GM12878 (cell line): ENCODE data around the gene COL5A1. TPM values are rescaled to one million over a fixed set of nuclear protein-coding genes. Genes with fewer than 3 reads are reported as not detected.

ENCODE experiments used
- ATAC-seq: fragments of 200-7000 bp; cut with Tn5 transposase; 3 replicates; pipeline ENCODE4 v1.9.1; 2020; ENCODE audit warnings: mild to moderate bottlenecking, moderate library complexity
- BruUV-seq: library from RNA; stranded (reverse); fragments of 400-500 nt; replicated peaks from 2 replicates; lab custom pipeline; 2021; lab: Mats Ljungman, UMichigan
- CTCF ChIA-PET: fragments of 300-600 bp; sonication (Branson Sonifier 250); formaldehyde crosslinking; extraction: SDS; loops from one replicate; lab custom pipeline; 2021; ENCODE audit warnings: inconsistent platforms; lab: Yijun Ruan, JAX
- POLR2A ChIA-PET: fragments of 350-600 bp; formaldehyde crosslinking; extraction: SDS; loops from one replicate; lab custom pipeline; 2021; ENCODE audit warnings: inconsistent platforms; lab: Charles Lee
- RAD21 ChIA-PET: fragments of 300-600 bp; sonication (Branson Sonifier 250); formaldehyde crosslinking; loops from one replicate; lab custom pipeline; 2023; ENCODE audit warnings: antibody characterized with exemption; ENCODE audit not compliant: unreplicated experiment; lab: Charles Lee
- SMC1A ChIA-PET: fragments of 300-600 bp; sonication (Branson Sonifier 250); formaldehyde crosslinking; loops from one replicate; lab custom pipeline; 2023; ENCODE audit not compliant: unreplicated experiment, uncharacterized antibody; lab: Charles Lee
- DNase-seq: peaks from one replicate; pipeline ENCODE4 v3.0.0-alpha.2; 2011; ENCODE audit warnings: low read depth, low spot score
- FAIRE-seq: peaks from 3 replicates; lab custom pipeline; 2011; peaks lifted over from hg19 to GRCh38; lab: Jason Lieb, UNC
- H2AFZ ChIP-seq: 2 replicates; pipeline ENCODE4 v1.6.0; 2011; ENCODE audit warnings: low read depth, low read length, control low read depth; ENCODE audit not compliant: control insufficient read depth
- H3K27ac ChIP-seq: 2 replicates; pipeline ENCODE4 v1.5.1; 2011; ENCODE audit warnings: control low read depth; ENCODE audit not compliant: control insufficient read depth, insufficient read depth
- H3K27me3 ChIP-seq, 2 experiments: replicated peaks in 1 of 2; 2 replicates each; pipeline versions ENCODE4 v1.6.0 to v1.6.1; 2011; ENCODE audit warnings: low read length in 1 of 2; ENCODE audit not compliant: control insufficient read depth in 2 of 2, insufficient read depth in 2 of 2
- H3K36me3 ChIP-seq, 2 experiments: 2 replicates each; pipeline ENCODE4 v1.5.1; 2011; ENCODE audit warnings: low read length in 1 of 2; ENCODE audit not compliant: control insufficient read depth in 2 of 2, insufficient read depth in 2 of 2
- H3K4me1 ChIP-seq: 2 replicates; pipeline ENCODE4 v1.6.1; 2011; ENCODE audit warnings: mild to moderate bottlenecking, low read length, moderate library complexity, mixed read lengths; ENCODE audit not compliant: control insufficient read depth, insufficient read depth
- H3K4me2 ChIP-seq: 2 replicates; pipeline ENCODE4 v1.6.0; 2011; ENCODE audit warnings: control low read depth; ENCODE audit not compliant: control insufficient read depth, insufficient read depth
- H3K4me3 ChIP-seq: fragments of 200-600 bp; sonication (generic); 2 replicates; pipeline ENCODE4 v1.5.1; 2016
- H3K79me2 ChIP-seq: 2 replicates; pipeline ENCODE4 v1.6.0; 2011; ENCODE audit warnings: low read length; ENCODE audit not compliant: control insufficient read depth, insufficient read depth
- H3K9ac ChIP-seq: 2 replicates; pipeline ENCODE4 v1.8.0; 2011; ENCODE audit warnings: low read length, control low read depth, mixed read lengths; ENCODE audit not compliant: control insufficient read depth, insufficient read depth
- H3K9me3 ChIP-seq: replicated peaks from 3 replicates; pipeline ENCODE4 v1.5.1; 2011; ENCODE audit warnings: mild to moderate bottlenecking, low read length; ENCODE audit not compliant: control insufficient read depth, insufficient read depth
- H4K20me1 ChIP-seq: 2 replicates; pipeline ENCODE4 v1.6.0; 2011; ENCODE audit not compliant: control insufficient read depth, insufficient read depth
- CHD2 ChIP-seq: IDR thresholded peaks from 2 replicates; pipeline ENCODE4 v1.6.1; 2011; ENCODE audit warnings: low read depth, low read length, improper control_type of control experiment, borderline replicate concordance
- E4F1 ChIP-seq: fragments of 450-650 bp; IDR thresholded peaks from 2 replicates; pipeline ENCODE4 v1.6.1; 2018; ENCODE audit warnings: borderline replicate concordance, mild to moderate bottlenecking; ENCODE audit not compliant: partially characterized antibody
- HCFC1 ChIP-seq: fragments of 150-350 bp; IDR thresholded peaks from 2 replicates; pipeline ENCODE4 v1.6.1; 2014; ENCODE audit warnings: low read length
- IKZF1 ChIP-seq: fragments of 450-650 bp; conservative IDR thresholded peaks from 2 replicates; pipeline ENCODE4 v1.6.1; 2017; ENCODE audit warnings: antibody characterized with exemption, mild to moderate bottlenecking
- IRF4 ChIP-seq: IDR thresholded peaks from 2 replicates; pipeline ENCODE4 v1.6.1; 2011; ENCODE audit warnings: low read depth, low read length
- IRF5 ChIP-seq: fragments of 450-650 bp; IDR thresholded peaks from 2 replicates; pipeline ENCODE4 v1.6.1; 2017; ENCODE audit warnings: borderline replicate concordance
- PAX5 ChIP-seq: IDR thresholded peaks from 2 replicates; pipeline ENCODE4 v1.6.1; 2011; ENCODE audit warnings: low read depth, low read length, borderline replicate concordance
- POLR2AphosphoS5 ChIP-seq: IDR thresholded peaks from 2 replicates; pipeline ENCODE4 v1.6.1; 2011; ENCODE audit warnings: mild to moderate bottlenecking, low read length, inconsistent platforms
- RAD51 ChIP-seq: fragments of 450-650 bp; IDR thresholded peaks from 2 replicates; pipeline ENCODE4 v1.6.1; 2016; ENCODE audit warnings: moderate library complexity, mild to moderate bottlenecking, inconsistent platforms
- RFX5 ChIP-seq: IDR thresholded peaks from 2 replicates; pipeline ENCODE4 v1.6.1; 2011; ENCODE audit warnings: low read depth, low read length, improper control_type of control experiment
- SREBF2 ChIP-seq: IDR thresholded peaks from 2 replicates; pipeline ENCODE4 v1.6.1; 2012; ENCODE audit warnings: mild to moderate bottlenecking, low read length
- STAT3 ChIP-seq: IDR thresholded peaks from 2 replicates; pipeline ENCODE4 v1.6.1; 2011; ENCODE audit warnings: low read depth, low read length, improper control_type of control experiment
- TARDBP ChIP-seq: IDR thresholded peaks from 2 replicates; pipeline ENCODE4 v1.6.1; 2016; ENCODE audit warnings: borderline replicate concordance
- YY1 ChIP-seq: IDR thresholded peaks from 2 replicates; pipeline ENCODE4 v1.6.1; 2011; ENCODE audit warnings: low read depth, mild to moderate bottlenecking, low read length
- ZNF384 ChIP-seq: IDR thresholded peaks from 2 replicates; pipeline ENCODE4 v1.6.1; 2012; ENCODE audit warnings: low read depth, mild to moderate bottlenecking, low read length, improper control_type of control experiment, borderline replicate concordance
- ZNF622 ChIP-seq: fragments of 450-650 bp; IDR thresholded peaks from 2 replicates; pipeline ENCODE4 v1.6.1; 2017; ENCODE audit warnings: mild to moderate bottlenecking, inconsistent platforms
- WGBS: methylation state at CpG from one replicate; pipeline ENCODE4 v1.1.6; 2016; ENCODE audit warnings: low lambda C conversion rate; ENCODE audit not compliant: insufficient replicate concordance, insufficient coverage; ENCODE audit errors: missing lambda C conversion rate; 5-methylcytosine and 5-hydroxymethylcytosine counted together
- in situ Hi-C: fragments of 300-500 bp; cut with MboI; formaldehyde crosslinking; loops from 9 replicates; pipeline ENCODE4 v1.14.3; 2018; ENCODE audit warnings: mixed read lengths
- intact Hi-C: fragments of 100-400 bp; cut with micrococcal nuclease; formaldehyde crosslinking; loops from one replicate; pipeline ENCODE4 v1.14.2; 2022; ENCODE audit not compliant: unreplicated experiment
- polyA plus RNA-seq, 11 experiments: library from polyadenylated mRNA; depleted of rRNA in 4 of 11; unstranded in 6 of 11; stranded (reverse) in 5 of 11; fragments of >200 nt; fragmentation: Nextera tagmentation in 4 of 11; fragmentation: Illumina TruSeq in 1 of 11; extraction: Ambion mirVana in 4 of 11; extraction: Trizol in 1 of 11; gene quantifications; 1 replicate in 1 of 11; 2 replicates in 10 of 11; pipeline versions ENCODE4 v1.2.1 to v1.2.3, GENCODE V29; 2011 to 2016; ENCODE audit warnings: inconsistent platforms in 2 of 11, missing spikeins in 2 of 11, low read depth in 1 of 11
- total RNA-seq, 4 experiments: library from RNA; depleted of rRNA in 3 of 4; stranded (reverse); fragments of >200 nt in 3 of 4; fragmentation: Illumina TruSeq in 1 of 4; extraction: Trizol in 1 of 4; gene quantifications; 2 replicates each; pipeline versions ENCODE4 v1.2.1 to v1.2.3, GENCODE V29; 2013 to 2021
- TF ChIP-seq, protein P1 (sequence below): IDR thresholded peaks from 2 replicates; pipeline ENCODE4 v1.6.1; 2011; ENCODE audit warnings: low read depth, mild to moderate bottlenecking, low read length, moderate library complexity, borderline replicate concordance; ENCODE audit errors: extremely low read depth

Gene COL5A1
- total and polyA plus RNA-seq, 10 of the 15 experiments (the other 5 are each of a cell fraction or from before 2014, with no cell fraction given), result under 0.01 to 0.15 (median 0.13) TPM; not detected in 4

GRCh38 chr9:134820901-134821300 lies 179.3 kb downstream of the COL5A1 start:
- Histone ChIP-seq H3K27me3 (no peaks in the 10 kb centered on the region; a peak in 2 of 4 replicates), H3K27ac (no peak overlapping the region), H3K79me2 (no peaks in the 10 kb centered on the region), H4K20me1 (no peaks in the 10 kb centered on the region; the same call in 1 of the 2 replicates), H3K9ac (no peak overlapping the region), H3K36me3 (no peaks in the 10 kb centered on the region), H3K4me2 (no peak overlapping the region), H2AFZ (no peak overlapping the region), H3K4me3 (no peak overlapping the region), H3K4me1 (peaks cover under 1% of the 10 kb centered on the region; the same call in 1 of the 2 replicates), H3K9me3 (no peaks in the 10 kb centered on the region)
- ChIA-PET CTCF (no interaction called here), RAD21 (no interaction called here), SMC1A (no interaction called here), POLR2A (no interaction called here)
- in situ Hi-C loops, result no loop called here
- no TSS peak for BruUV-seq
- WGBS, result 43% methylated on average over 13 of the region's 13 CpGs
- intact Hi-C loops, result no loop called here
- FAIRE-seq (no peak), DNase-seq (no peak), ATAC-seq (no peak)
- TF ChIP-seq RFX5 (no peak), CHD2 (no peak), HCFC1 (no peak), ZNF384 (no peak), PAX5 (no peak)
- TF ChIP-seq, protein P1, sequence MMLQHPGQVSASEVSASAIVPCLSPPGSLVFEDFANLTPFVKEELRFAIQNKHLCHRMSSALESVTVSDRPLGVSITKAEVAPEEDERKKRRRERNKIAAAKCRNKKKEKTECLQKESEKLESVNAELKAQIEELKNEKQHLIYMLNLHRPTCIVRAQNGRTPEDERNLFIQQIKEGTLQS, result no peak

DNA sequence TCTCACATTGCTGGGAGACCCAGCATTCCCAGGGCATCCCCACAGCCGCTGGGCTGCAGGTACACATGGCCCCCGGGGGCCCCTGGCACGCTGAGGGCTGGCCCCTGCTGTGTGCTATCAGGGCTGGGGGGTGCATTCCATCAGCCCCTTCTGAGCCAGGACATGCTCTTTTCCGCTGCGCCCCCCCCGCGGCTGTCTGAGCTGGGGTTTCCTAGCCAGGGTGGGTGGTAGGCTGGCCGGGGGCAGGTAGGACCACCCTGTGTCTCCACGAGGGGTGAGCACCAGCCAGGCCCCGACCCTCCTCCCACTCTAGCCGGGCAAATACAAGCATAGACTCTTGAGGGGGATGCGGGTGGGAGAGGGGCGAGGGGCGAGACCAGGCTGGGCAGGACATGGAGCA lies 180.9 kb downstream of the COL5A1 start:
- FAIRE-seq (no peak), DNase-seq (no peak), ATAC-seq (no peak)
- no peaks in the 10 kb centered on the region for H3K9me3 ChIP-seq
- in situ Hi-C loops (no loop called here), intact Hi-C loops (no loop called here)
- peaks cover 4% of the 10 kb centered on the region; the same call in 1 of the 2 replicates for H3K4me1 ChIP-seq
- no peak overlapping the region for H3K27ac ChIP-seq
- H4K20me1 ChIP-seq, result no peaks in the 10 kb centered on the region
- no peaks in the 10 kb centered on the region for H3K79me2 ChIP-seq
- 17% methylated on average over 11 of the region's 14 CpGs for WGBS
- H3K4me3 ChIP-seq, result no peak overlapping the region
- POLR2A ChIA-PET, result interaction anchor here (0.6 kb wide), 1 partner anchor 34 kb away, joined by 3 read pairs; no protein-coding TSS in a partner anchor
- RAD21 ChIA-PET, result no interaction called here
- H3K36me3 ChIP-seq, result no peaks in the 10 kb centered on the region
- SMC1A ChIA-PET, result no interaction called here
- no peak overlapping the region for H3K4me2 ChIP-seq
- CTCF ChIA-PET, result no interaction called here
- H2AFZ ChIP-seq, result no peak overlapping the region
- H3K9ac ChIP-seq, result no peak overlapping the region
- BruUV-seq, result no TSS peak
- H3K27me3 ChIP-seq, result no peaks in the 10 kb centered on the region; a peak in 1 of 4 replicates
- TF ChIP-seq POLR2AphosphoS5 (no peak), SREBF2 (no peak), IKZF1 (no peak), TARDBP (no peak), STAT3 (no peak), RAD51 (no peak), IRF5 (no peak), E4F1 (no peak), IRF4 (no peak), YY1 (no peak), ZNF622 (no peak)
